K562 (cell line): ENCODE measurements around the gene PDE4A.

Source experiments
- EP300 ChIP-seq: IDR thresholded peaks from 2 replicates; pipeline ENCODE4 v1.6.1; 2012; ENCODE audit warnings: low read length, improper control_type of control experiment
- EZH2 ChIP-seq: IDR thresholded peaks from 2 replicates; pipeline ENCODE4 v1.6.1; 2012; ENCODE audit warnings: low read depth, mild to moderate bottlenecking, inconsistent platforms, low read length, borderline replicate concordance
- HIVEP1 ChIP-seq: fragments of 250-450 bp; sonication (Bioruptor Pico); IDR thresholded peaks from 2 replicates; pipeline ENCODE4 v1.4.0; 2020; ENCODE audit warnings: mild to moderate bottlenecking
- HNRNPUL1 ChIP-seq: fragments of 200-400 bp; formaldehyde crosslinking; IDR thresholded peaks from 2 replicates; pipeline ENCODE4 v1.6.1; 2017; ENCODE audit warnings: low read length
- MAFF ChIP-seq: IDR thresholded peaks from 2 replicates; pipeline ENCODE4 v1.6.1; 2012; ENCODE audit warnings: low read length, improper control_type of control experiment
- NFYB ChIP-seq: IDR thresholded peaks from 2 replicates; pipeline ENCODE4 v1.6.1; 2011; ENCODE audit warnings: mild to moderate bottlenecking, moderate library complexity; ENCODE audit not compliant: insufficient read length; ENCODE audit errors: extremely low read depth
- PHF20 ChIP-seq: fragments of 450-650 bp; IDR thresholded peaks from 2 replicates; pipeline ENCODE4 v1.6.1; 2018; ENCODE audit not compliant: partially characterized antibody
- POLR2A ChIP-seq: fragments of 450-650 bp; conservative IDR thresholded peaks from 2 replicates; pipeline ENCODE4 v1.6.1; 2016
- RFX5 ChIP-seq: IDR thresholded peaks from 2 replicates; pipeline ENCODE4 v1.6.1; 2011; ENCODE audit warnings: low read depth, mild to moderate bottlenecking, improper control_type of control experiment, low read length
- XRCC4 ChIP-seq: IDR thresholded peaks from one replicate; pipeline ENCODE4 v1.6.1; 2011; ENCODE audit not compliant: insufficient read depth, insufficient read length; ENCODE audit errors: extremely low read depth
- ZKSCAN8 ChIP-seq: fragments of 200-800 bp; sonication (Bioruptor generic); IDR thresholded peaks from 2 replicates; pipeline ENCODE4 v1.6.1; 2016; ENCODE audit warnings: missing genetic modification characterization, missing compliant biosample characterization
- ZNF175 ChIP-seq: fragments of 200-800 bp; sonication (Bioruptor generic); IDR thresholded peaks from 2 replicates; pipeline ENCODE4 v1.6.1; 2016; ENCODE audit warnings: low read depth, mild to moderate bottlenecking, missing genetic modification characterization, missing compliant biosample characterization
- TF ChIP-seq, protein P1 (sequence below), 3 experiments: IDR thresholded peaks in 2 of 3; conservative IDR thresholded peaks in 1 of 3; 2 replicates each; pipeline ENCODE4 v1.5.1; 2011 to 2012; ENCODE audit warnings: low read length in 3 of 3, mild to moderate bottlenecking in 3 of 3, control low read depth in 2 of 3, improper control_type of control experiment in 1 of 3, inconsistent platforms in 1 of 3, low read depth in 1 of 3, mixed read lengths in 1 of 3, moderate library complexity in 1 of 3; ENCODE audit not compliant: insufficient read depth in 2 of 3
- TF ChIP-seq, protein P2 (sequence below): sonication (generic); formaldehyde crosslinking; IDR thresholded peaks from 2 replicates; pipeline ENCODE4 v1.9.0; 2022; ENCODE audit warnings: mild to moderate bottlenecking, missing genetic modification reagents

DNA sequence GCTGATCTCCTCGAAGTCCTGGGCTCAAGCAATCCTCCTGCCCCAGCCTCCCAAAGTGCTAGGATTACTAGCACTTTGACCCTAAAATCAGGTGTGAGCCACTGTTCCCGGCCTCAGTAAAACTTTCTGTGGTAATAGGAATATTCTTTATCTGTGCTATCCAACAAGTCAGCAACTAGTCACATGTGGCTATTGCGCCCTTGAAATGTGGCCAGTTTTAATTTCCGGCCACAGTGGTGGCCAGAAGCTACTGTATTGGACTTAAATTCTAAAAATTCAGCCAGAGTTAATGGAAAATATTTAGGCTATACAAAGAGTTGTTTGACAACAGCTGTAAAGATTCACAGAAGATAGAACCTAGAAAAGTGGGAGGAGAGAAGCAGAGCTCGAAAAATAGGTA lies 52.9 kb downstream of the PDE4A start:
- TF ChIP-seq POLR2A (no peak), EZH2 (no peak), EP300 (no peak), NFYB (no peak), RFX5 (no peak), MAFF (no peak), ZNF175 (CRISPR knock-in tag) (no peak), XRCC4 (no peak), PHF20 (no peak), ZKSCAN8 (CRISPR knock-in tag) (no peak), HNRNPUL1 (no peak), HIVEP1 (CRISPR knock-in tag) (no peak)
- TF ChIP-seq, protein P1, sequence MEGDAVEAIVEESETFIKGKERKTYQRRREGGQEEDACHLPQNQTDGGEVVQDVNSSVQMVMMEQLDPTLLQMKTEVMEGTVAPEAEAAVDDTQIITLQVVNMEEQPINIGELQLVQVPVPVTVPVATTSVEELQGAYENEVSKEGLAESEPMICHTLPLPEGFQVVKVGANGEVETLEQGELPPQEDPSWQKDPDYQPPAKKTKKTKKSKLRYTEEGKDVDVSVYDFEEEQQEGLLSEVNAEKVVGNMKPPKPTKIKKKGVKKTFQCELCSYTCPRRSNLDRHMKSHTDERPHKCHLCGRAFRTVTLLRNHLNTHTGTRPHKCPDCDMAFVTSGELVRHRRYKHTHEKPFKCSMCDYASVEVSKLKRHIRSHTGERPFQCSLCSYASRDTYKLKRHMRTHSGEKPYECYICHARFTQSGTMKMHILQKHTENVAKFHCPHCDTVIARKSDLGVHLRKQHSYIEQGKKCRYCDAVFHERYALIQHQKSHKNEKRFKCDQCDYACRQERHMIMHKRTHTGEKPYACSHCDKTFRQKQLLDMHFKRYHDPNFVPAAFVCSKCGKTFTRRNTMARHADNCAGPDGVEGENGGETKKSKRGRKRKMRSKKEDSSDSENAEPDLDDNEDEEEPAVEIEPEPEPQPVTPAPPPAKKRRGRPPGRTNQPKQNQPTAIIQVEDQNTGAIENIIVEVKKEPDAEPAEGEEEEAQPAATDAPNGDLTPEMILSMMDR (IDR thresholded peaks at IDR 0.05 in 2 of 3, conservative IDR thresholded peaks at IDR 0.05 in 1 of 3; ENCODE audit: insufficient read depth in 2 of 3, low read depth in 1 of 3, low read length in 3 of 3) = no peak
- TF ChIP-seq, protein P2, sequence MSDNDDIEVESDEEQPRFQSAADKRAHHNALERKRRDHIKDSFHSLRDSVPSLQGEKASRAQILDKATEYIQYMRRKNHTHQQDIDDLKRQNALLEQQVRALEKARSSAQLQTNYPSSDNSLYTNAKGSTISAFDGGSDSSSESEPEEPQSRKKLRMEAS = no peak
